SK-N-SH (cell line): ENCODE measurements around the gene FBXW10B. TPM values are rescaled to one million over a fixed set of nuclear protein-coding genes. Genes with fewer than 3 reads are reported as not detected.

ENCODE experiments used
- CTCF ChIA-PET: fragments of 300-600, 350-600 bp; formaldehyde crosslinking; extraction: SDS; loops from one replicate; lab custom pipeline; 2021; lab: Yijun Ruan, JAX
- POLR2A ChIA-PET: fragments of 350-600 bp; sonication (Branson Sonifier 250); formaldehyde crosslinking; extraction: SDS; loops from one replicate; lab custom pipeline; 2020; ENCODE audit warnings: antibody characterized with exemption, inconsistent platforms; lab: Yijun Ruan, JAX
- DNase-seq: peaks from one replicate; pipeline ENCODE4 v3.0.0; 2012
- H2AFZ ChIP-seq: fragments of 200-600 bp; sonication (generic); 2 replicates; pipeline ENCODE4 v1.8.1; 2016; ENCODE audit warnings: antibody characterized with exemption, mild to moderate bottlenecking, low read depth
- H3F3A ChIP-seq: fragments of 200-600 bp; sonication (generic); replicated peaks from 2 replicates; pipeline ENCODE3; 2016; ENCODE audit warnings: antibody characterized with exemption, mild to moderate bottlenecking; ENCODE audit not compliant: insufficient read depth
- H3K27ac ChIP-seq, 2 experiments: fragments of 200-500 bp in 1 of 2; fragments of 200-600 bp in 1 of 2; sonication (Bioruptor generic) in 1 of 2; sonication (generic), shearing (Covaris generic) in 1 of 2; 2 replicates each; pipeline versions ENCODE4 v1.5.1 to v1.6.1; 2014 to 2016; ENCODE audit warnings: low read depth in 2 of 2, inconsistent platforms in 1 of 2, low read length in 1 of 2, mild to moderate bottlenecking in 1 of 2, mixed read lengths in 1 of 2
- H3K27me3 ChIP-seq: fragments of 200-600 bp; sonication (generic), shearing (Covaris generic); 2 replicates; pipeline ENCODE4 v1.6.1; 2016; ENCODE audit warnings: mixed run types; ENCODE audit not compliant: insufficient read depth
- H3K36me3 ChIP-seq, 2 experiments: fragments of 200-500 bp in 1 of 2; fragments of 200-600 bp in 1 of 2; sonication (Bioruptor generic) in 1 of 2; sonication (generic) in 1 of 2; replicated peaks in 1 of 2; 2 replicates each; pipeline versions ENCODE3 to v1.5.1; 2014 to 2016; ENCODE audit warnings: low read length in 1 of 2, mild to moderate bottlenecking in 1 of 2; ENCODE audit not compliant: insufficient read depth in 2 of 2, control insufficient read depth in 1 of 2
- H3K4me1 ChIP-seq, 2 experiments: fragments of 200-500 bp in 1 of 2; fragments of 200-600 bp in 1 of 2; sonication (Bioruptor generic) in 1 of 2; sonication (generic), shearing (Covaris generic) in 1 of 2; 2 replicates each; pipeline versions ENCODE4 v1.5.1 to v1.6.1; 2014 to 2016; ENCODE audit warnings: low read depth in 1 of 2, low read length in 1 of 2, mixed run types in 1 of 2; ENCODE audit not compliant: insufficient read depth in 2 of 2, control insufficient read depth in 1 of 2
- H3K4me2 ChIP-seq: fragments of 200-600 bp; sonication (generic), shearing (Covaris generic); 2 replicates; pipeline ENCODE4 v1.6.1; 2017; ENCODE audit warnings: mixed run types
- H3K4me3 ChIP-seq, 2 experiments: fragments of 200-500 bp in 1 of 2; fragments of 200-600 bp in 1 of 2; sonication (Bioruptor generic) in 1 of 2; sonication (generic), shearing (Covaris generic) in 1 of 2; 2 replicates each; pipeline versions ENCODE4 v1.5.1 to v1.8.1; 2014 to 2016; ENCODE audit warnings: low read depth in 2 of 2, inconsistent platforms in 1 of 2, low read length in 1 of 2, mild to moderate bottlenecking in 1 of 2, mixed read lengths in 1 of 2, moderate library complexity in 1 of 2
- H3K79me2 ChIP-seq: fragments of 200-600 bp; sonication (generic); 2 replicates; pipeline ENCODE4 v1.8.1; 2017; ENCODE audit warnings: mild to moderate bottlenecking; ENCODE audit not compliant: insufficient read depth
- H3K9ac ChIP-seq: fragments of 200-600 bp; sonication (generic); 2 replicates; pipeline ENCODE4 v1.6.1; 2017; ENCODE audit warnings: mixed run types
- H3K9me2 ChIP-seq: fragments of 200-600 bp; sonication (generic); 2 replicates; pipeline ENCODE4 v1.6.1; 2017; ENCODE audit warnings: mixed run types
- H3K9me3 ChIP-seq: fragments of 200-600 bp; sonication (generic); 2 replicates; pipeline ENCODE4 v1.6.1; 2017; ENCODE audit warnings: mixed run types, mild to moderate bottlenecking, moderate library complexity
- H4K20me1 ChIP-seq: fragments of 200-600 bp; sonication (generic); 2 replicates; pipeline ENCODE4 v1.6.1; 2017; ENCODE audit warnings: mild to moderate bottlenecking, mixed run types; ENCODE audit not compliant: insufficient read depth
- CTCF ChIP-seq: fragments of 200-600 bp; sonication (generic); IDR thresholded peaks from 2 replicates; pipeline ENCODE4 v1.6.1; 2017; ENCODE audit warnings: antibody characterized with exemption, mild to moderate bottlenecking, moderate library complexity
- EZH2phosphoT487 ChIP-seq: fragments of 200-600 bp; sonication (generic); IDR thresholded peaks from 2 replicates; pipeline ENCODE4 v1.6.1; 2017; ENCODE audit warnings: low read depth, mixed run types, mild to moderate bottlenecking, antibody characterized with exemption, moderate library complexity, borderline replicate concordance
- FOSL2 ChIP-seq: IDR thresholded peaks from 2 replicates; pipeline ENCODE4 v1.4.0; 2012; ENCODE audit warnings: low read depth, mild to moderate bottlenecking, moderate library complexity, borderline replicate concordance
- IRF3 ChIP-seq: fragments of 150-350 bp; IDR thresholded peaks from 2 replicates; pipeline ENCODE4 v1.6.1; 2016; ENCODE audit warnings: mild to moderate bottlenecking, low read depth, low read length
- MAX ChIP-seq: IDR thresholded peaks from 2 replicates; pipeline ENCODE4 v1.4.0; 2012; ENCODE audit warnings: low read depth
- NRF1 ChIP-seq: IDR thresholded peaks from 2 replicates; pipeline ENCODE4 v1.6.1; 2012; ENCODE audit warnings: low read depth, mild to moderate bottlenecking, low read length
- RFX5 ChIP-seq: IDR thresholded peaks from 2 replicates; pipeline ENCODE4 v1.6.1; 2012; ENCODE audit warnings: mild to moderate bottlenecking, improper control_type of control experiment, low read length
- SIN3A ChIP-seq: IDR thresholded peaks from 2 replicates; pipeline ENCODE4 v1.6.1; 2012; ENCODE audit warnings: low read depth, mild to moderate bottlenecking, low read length, moderate library complexity, borderline replicate concordance
- SMC3 ChIP-seq: IDR thresholded peaks from 2 replicates; pipeline ENCODE4 v1.6.1; 2012; ENCODE audit warnings: low read depth, low read length, improper control_type of control experiment
- TAF1 ChIP-seq: IDR thresholded peaks from 2 replicates; pipeline ENCODE4 v1.6.1; 2012; ENCODE audit warnings: low read depth, mild to moderate bottlenecking, low read length, moderate library complexity, borderline replicate concordance
- TCF12 ChIP-seq: IDR thresholded peaks from 2 replicates; pipeline ENCODE4 v1.4.0; 2012
- USF1 ChIP-seq: IDR thresholded peaks from 2 replicates; pipeline ENCODE4 v1.4.0; 2012; ENCODE audit warnings: low read depth, borderline replicate concordance
- WGBS: methylation state at CpG from one replicate; pipeline ENCODE4 v1.1.6; 2017; ENCODE audit warnings: low lambda C conversion rate; 5-methylcytosine and 5-hydroxymethylcytosine counted together
- polyA plus RNA-seq, 3 experiments: library from polyadenylated mRNA; depleted of rRNA; stranded (reverse); fragments of >200 nt; gene quantifications; 2 replicates each; pipeline ENCODE4 v1.2.3, GENCODE V29; 2012

Gene FBXW10B
- polyA plus RNA-seq, 1 of the 3 experiments (the other 2 are of a cell fraction): 0.46 TPM

GRCh38 chr17:15651583-15652110 lies 32.1 kb upstream of the FBXW10B start (continued):
- TF ChIP-seq EZH2phosphoT487: no peak
- TF ChIP-seq SMC3: no peak
- peak; percentile 78 for TF ChIP-seq TCF12
- TF ChIP-seq RFX5: no peak
- peak; percentile 75; the same call in 1 of the 2 replicates for TF ChIP-seq MAX
- no peak for TF ChIP-seq CTCF
- TF ChIP-seq IRF3: 0 out of 2 replicates have a peak, but pooled peaks have one; percentile 12

- Histone ChIP-seq H3F3A (peaks cover 4% of the 10 kb centered on the region), H3K4me3 (peak overlapping the region; percentile 46 to 85), H3K9ac (peak overlapping the region; percentile 68), H3K4me2 (peak overlapping the region; percentile 91), H2AFZ (peak overlapping the region; percentile 66), H4K20me1 (no peaks in the 10 kb centered on the region), H3K4me1 (peaks cover 20 to 28% of the 10 kb centered on the region in 2 experiments), H3K9me2 (no peaks in the 10 kb centered on the region), H3K27ac (peak overlapping the region; percentile 62 to 87), H3K27me3 (no peaks in the 10 kb centered on the region), H3K36me3 (no peaks in the 10 kb centered on the region), H3K79me2 (peaks cover 30% of the 10 kb centered on the region; the same call in 1 of the 2 replicates), H3K9me3 (no peaks in the 10 kb centered on the region)
- 16% methylated on average over 9 of the region's 14 CpGs for WGBS
- DNase-seq: peak; percentile 51
- ChIA-PET POLR2A (interaction anchor here (0.5 to 1.6 kb wide), 3 partner anchors 11 to 1833 kb away, joined by 3 to 5 read pairs (median 3); no protein-coding TSS in a partner anchor), CTCF (interaction anchor here (0.6 to 1.4 kb wide), 2 partner anchors 148 to 408 kb away, joined by 3 to 4 read pairs; no protein-coding TSS in a partner anchor)
- TF ChIP-seq SIN3A: no peak
- TF ChIP-seq FOSL2: no peak
- no peak for TF ChIP-seq TAF1
- TF ChIP-seq USF1: no peak
- TF ChIP-seq NRF1: no peak
- TF ChIP-seq SMC3: no peak
Observed at GRCh38 chr17:15650741-15651582, 31.5 kb upstream of the FBXW10B start.
